Measurements from ENCODE around the gene CDC25A.
A peak's percentile ranks its signal among the peaks of the same experiment; 100 is the strongest.
"Not testable (repeated sequence)": the region's sequence is repeated elsewhere in the genome, so short reads cannot be mapped to it uniquely, and the experiment has no call there.

The CDC25A gene

GRCh38 chr3:48188266-48189201 is at the start of gene CDC25A:
Gene CDC25A, minus strand, starts transcription at chr3:48188417. Its CDS starts 470 bp downstream, at chr3:48187947.
- peak; percentile 97 for FAIRE-seq

DNA sequence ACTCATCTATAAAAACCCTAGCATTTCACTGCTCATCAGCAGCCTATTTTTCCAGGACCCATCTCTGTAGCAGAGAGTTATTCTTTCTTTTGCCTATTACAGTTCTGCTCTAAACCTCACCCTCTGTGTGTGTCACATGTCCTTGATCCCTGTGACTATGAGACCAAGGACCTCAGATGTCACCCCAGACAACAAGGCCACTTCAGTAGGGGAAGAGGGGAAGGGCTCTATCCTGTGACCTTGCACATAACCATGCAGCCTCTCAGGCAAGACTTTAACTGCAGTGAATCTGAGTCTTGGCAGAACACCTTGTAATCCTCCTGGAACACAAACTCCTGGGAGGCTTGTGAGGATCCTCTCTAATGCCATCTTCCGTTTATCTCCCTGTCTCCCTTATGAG is 48.3 kb upstream of the CDC25A start:
- FAIRE-seq: no peak

DNA sequence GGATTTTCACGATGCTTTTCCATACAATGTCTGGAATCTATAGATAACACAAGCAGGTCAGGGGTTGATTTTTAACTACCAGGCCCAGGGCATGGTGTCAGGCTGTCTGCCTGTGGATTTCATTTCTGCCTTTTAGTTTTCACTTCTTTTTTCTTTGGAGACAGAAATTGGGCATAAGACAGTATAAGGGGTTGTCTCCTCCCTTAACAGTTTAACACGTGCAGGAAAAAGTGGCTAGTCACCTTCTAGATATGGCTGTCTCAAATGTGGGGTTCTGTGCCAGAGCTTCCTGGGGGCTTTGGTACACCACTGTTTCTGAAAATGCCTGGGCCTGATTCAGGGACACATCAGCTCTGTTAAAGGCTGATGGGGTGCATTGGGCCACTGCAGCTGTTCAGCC is 45.3 kb upstream of the CDC25A start:
- no peak for FAIRE-seq

DNA sequence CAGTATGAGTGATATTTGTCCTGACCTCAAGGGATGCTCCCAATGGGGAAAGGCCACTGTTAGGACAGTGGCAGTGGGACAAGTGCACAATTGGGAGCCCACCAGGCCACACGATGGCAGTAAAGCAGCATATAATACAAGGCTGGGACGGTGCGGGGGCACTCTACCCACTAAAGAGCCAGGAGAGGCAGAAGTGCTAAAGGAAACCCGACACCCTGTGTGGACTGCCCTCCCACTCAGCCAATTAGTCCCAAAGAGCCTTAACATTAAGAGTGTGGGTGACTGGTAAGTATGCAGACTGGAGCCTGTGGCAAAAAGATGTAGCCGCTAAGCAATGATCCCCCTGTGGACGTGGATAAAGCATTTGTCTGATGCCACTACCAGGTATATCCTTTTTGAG is 44.5 kb upstream of the CDC25A start:
- no peak for FAIRE-seq

DNA sequence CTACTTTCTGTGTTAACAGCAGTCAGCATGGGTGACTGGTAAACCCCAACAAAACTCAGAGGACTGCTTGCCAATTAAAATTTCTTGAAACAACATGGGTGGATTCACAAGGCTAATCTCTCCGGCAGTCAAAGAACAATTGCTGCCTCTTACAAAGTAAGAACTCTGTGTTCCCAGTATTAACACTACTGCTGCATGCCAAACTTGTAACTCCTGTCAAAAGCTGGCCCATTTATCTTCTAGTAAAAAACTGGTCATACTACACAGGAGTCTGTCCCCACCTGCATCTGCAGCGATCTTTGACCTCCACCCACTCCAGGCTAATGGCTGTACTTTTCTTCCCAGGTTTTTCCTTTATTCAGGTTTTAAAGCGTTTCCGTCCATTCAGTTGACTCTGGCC is 44.0 kb upstream of the CDC25A start:
- FAIRE-seq: no peak

GRCh38 chr3:48226939-48227338 is 38.7 kb upstream of the CDC25A start:
- FAIRE-seq: no peak

DNA sequence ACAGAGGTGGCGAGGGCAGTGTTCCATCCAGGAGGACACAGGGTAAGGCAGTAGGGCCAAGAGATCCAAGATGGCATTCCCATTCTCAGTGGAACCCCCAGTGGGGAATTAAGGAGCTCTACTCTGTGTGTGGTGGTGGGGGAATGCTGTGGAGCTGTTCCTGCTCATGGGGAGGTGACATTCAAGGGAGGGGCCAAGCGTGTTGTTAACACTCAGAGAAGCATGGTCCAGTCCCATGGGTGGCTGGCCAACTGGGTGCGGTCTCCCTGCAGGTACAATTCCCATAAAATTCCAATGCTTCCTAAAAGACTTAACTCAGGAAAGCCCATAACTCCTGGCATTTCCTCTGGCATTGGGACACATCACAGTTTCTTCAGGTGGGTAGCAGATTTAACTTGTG is 37.4 kb upstream of the CDC25A start:
- no peak for FAIRE-seq

- no peak for FAIRE-seq
Observed at GRCh38 chr3:48222616-48223513, 34.6 kb upstream of the CDC25A start, which contains the start of gene CAMP. Gene CAMP, plus strand, starts transcription at chr3:48223495. Its CDS starts 17 bp downstream, at chr3:48223512.

DNA sequence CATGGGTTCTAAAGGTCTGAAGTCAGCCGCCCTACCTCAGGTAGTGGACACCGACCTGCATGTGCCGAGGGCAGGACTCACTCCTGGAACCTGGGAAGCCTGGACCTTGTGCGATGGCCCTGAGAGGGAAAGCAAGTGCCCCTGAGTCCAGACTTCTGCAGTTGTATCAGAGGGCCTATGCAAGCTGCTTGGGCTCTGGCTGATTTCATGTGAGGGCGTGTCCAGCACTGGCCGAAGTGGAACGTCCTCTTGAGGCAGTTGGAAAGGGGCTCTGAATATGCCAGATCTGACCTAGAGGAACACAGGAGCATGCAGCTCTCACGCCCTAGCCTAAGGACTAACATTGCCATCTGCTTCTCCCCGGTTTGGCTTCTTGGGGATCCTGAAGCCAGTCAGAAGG is 32.5 kb upstream of the CDC25A start:
- FAIRE-seq: no peak

GRCh38 chr3:48219543-48219942 is 31.3 kb upstream of the CDC25A start:
- no peak for FAIRE-seq

DNA sequence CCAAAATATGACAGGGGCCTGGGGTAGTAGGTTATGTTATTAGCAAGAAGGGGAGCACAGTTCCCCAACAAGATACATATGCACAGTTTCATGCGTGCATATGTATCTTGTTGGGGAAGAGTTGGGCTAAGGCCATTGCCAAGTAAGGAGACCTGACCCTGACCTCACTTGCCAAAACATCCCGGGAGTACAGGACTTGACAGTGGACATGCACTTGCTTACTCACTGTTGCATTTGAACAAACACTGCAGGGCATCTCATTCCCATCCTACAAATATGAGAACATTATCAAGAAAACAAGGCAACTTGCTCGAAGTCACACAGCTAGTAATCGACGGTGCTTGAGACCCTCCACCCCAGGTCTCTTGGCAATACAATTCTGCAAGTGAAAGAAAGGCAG is 30.3 kb upstream of the CDC25A start:
- no peak for FAIRE-seq

DNA sequence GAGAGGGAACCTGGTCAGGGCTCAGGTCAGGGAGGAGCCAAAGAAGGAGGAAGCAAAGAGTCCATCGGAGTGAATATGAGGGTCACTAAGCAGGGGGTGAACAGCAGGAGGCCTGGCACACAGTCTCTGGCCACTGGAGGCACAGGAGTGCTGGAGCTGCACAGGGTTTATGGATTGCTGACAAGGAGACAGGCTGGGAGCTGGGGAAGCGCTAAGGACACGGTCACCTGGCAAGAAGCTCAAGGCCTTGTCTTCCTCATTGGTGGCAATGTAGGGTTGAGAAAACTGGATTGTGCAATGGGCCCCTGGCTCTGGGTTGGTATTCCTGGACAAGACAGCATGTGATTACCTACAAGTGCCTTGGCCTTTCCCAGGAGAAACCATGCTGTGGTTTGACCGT is 29.2 kb upstream of the CDC25A start:
- no peak for FAIRE-seq

- no peak for FAIRE-seq
Observed at GRCh38 chr3:48215876-48216275, 27.7 kb upstream of the CDC25A start.

DNA sequence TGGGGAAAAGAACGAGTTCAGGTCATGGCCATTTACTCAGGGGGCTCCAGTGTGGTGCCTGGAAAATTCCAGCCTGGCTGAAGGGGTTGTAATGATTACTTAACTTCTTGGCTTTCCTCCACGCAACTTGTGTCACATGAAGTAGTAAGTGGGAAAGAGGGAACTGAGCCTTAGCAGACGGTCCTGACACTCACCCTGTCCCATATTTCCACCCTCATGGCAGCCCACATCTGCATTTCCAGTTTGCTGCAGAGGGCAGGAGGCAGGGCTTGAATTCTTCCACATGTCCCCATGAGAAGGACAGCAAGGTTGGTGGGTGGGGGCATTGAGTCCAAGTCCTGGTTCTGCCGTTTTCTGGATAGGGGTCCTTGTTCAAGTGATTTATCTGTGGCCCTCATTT is 27.2 kb upstream of the CDC25A start:
- FAIRE-seq: no peak

DNA sequence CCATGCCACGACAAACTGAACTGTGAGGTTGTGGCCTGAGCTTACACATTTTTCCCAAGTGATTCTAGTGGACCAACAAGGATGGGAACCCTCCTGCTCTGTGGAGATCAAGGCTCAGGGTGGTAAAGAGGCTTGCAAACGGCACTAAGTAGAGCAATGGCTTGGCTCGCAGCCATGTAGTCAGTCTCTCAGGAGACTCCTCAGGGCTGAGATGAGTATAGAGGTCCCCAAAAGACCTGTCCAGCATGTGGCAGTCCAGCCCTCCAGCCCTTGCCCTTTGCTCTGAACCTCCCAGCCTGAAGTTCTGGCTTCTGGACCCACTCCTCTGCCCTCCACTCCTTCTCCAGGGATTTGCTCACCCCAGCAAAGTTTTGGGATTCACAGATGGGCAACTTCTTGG is 26.8 kb upstream of the CDC25A start:
- no peak for FAIRE-seq

DNA sequence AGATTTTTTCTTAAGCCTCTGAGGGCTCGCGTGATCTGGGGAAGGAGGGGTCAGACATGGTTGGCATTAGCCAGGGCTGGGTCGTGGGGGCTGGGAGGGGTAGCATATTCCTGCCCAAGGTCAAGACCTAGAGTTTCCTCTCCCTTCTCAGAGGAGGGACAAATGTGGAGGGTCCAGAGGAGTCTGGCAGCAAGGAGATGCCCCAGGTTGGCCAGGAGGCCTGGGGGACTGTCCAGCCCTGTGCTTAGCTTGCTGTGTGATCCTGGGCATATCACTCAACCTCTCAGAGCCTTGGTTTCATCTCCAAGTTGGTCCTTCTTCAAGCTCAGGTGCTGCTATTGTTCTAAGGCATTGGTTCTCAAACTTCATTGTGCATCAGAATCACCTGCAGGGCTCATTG is 26.0 kb upstream of the CDC25A start:
- no peak for FAIRE-seq

DNA sequence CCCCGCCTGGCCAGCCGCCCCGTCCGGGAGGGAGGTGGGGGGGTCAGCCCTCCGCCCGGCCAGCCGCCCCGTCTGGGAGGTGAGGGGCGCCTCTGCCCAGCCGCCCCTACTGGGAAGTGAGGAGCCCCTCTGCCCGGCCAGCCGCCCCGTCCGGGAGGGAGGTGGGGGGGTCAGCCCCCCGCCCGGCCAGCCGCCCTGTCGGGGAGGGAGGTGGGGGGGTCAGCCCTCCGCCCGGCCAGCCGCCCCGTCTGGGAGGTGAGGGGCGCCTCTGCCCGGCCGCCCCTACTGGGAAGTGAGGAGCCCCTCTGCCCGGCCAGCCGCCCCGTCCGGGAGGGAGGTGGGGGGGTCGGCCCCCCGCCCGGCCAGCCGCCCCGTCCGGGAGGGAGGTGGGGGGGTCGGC is 23.6 kb upstream of the CDC25A start:
- FAIRE-seq: not testable (repeated sequence)

DNA sequence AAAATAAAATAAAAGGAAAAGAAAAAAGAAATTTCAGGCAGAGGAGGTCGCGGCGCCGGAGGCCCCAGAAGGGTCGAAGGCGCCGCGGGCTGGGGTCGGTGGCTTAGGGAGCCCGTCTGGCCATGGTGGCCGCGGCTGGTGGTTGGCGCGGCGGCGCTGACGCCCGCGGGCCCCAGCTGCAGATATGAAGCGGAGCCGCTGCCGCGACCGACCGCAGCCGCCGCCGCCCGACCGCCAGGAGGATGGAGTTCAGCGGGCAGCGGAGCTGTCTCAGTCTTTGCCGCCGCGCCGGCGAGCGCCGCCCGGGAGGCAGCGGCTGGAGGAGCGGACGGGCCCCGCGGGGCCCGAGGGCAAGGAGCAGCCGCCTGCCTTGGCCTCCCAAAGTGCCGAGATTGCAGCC is 22.3 kb upstream of the CDC25A start:
- FAIRE-seq: not testable (repeated sequence)

GRCh38 chr3:48209445-48209844 is 21.2 kb upstream of the CDC25A start:
- no peak for FAIRE-seq

GRCh38 chr3:48208076-48208475 is 19.9 kb upstream of the CDC25A start:
- FAIRE-seq: no peak

- FAIRE-seq: no peak
Observed at GRCh38 chr3:48202632-48203031, 14.4 kb upstream of the CDC25A start.

DNA sequence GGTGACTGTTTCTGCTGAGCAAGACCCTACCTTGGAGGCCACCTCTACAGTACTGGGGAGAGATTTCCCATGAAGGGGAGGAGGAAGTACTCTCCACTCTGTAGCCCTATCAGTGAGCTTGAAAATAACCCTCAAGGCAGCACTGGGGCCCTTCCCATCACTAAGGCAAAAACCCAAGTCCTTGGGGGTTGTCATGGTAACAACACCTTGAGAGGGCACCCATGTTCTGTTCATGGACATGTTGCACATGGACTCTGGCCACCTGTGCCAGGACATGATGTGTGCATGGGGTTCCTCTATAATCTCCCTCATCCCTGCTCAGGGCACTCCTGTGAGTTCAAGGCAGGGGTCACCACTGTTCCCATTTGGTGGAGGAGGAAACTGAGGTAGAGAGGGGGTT is 10.9 kb upstream of the CDC25A start:
- FAIRE-seq: no peak

DNA sequence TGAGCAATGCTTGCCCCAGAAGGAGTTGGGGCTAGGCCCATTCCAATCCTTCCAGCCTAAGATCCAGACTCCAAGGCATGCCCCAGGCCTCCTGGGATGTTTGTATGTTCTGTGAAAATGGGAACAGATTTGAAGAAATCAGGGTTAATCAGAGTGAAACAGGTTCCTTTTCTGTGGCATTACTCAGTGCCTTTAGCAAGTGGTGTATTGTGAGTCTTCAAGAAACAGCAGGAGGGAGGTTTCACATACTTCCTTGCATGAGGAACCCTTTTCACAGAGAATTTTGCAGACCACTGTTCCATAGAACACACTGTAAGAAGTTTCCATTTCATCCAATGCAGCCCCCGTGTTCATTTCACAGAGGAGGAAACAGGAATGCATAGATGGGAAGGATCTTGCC is 8.4 kb upstream of the CDC25A start:
- FAIRE-seq: no peak

Measured in endometrium (tissue), 2 donors.